PFSK-1 (cell line): ENCODE results near the gene TMEM138. TPM values are rescaled to one million over a fixed set of nuclear protein-coding genes. Genes with fewer than 3 reads are reported as not detected.

Source experiments
- FOXP2 ChIP-seq: optimal IDR thresholded peaks from 2 replicates; pipeline ENCODE3; 2011; ENCODE audit warnings: borderline replicate concordance, control low read depth, inconsistent platforms; ENCODE audit not compliant: insufficient read depth; ENCODE audit errors: extremely low read length, extremely low read depth
- POLR2AphosphoS5 ChIP-seq: IDR thresholded peaks from 2 replicates; pipeline ENCODE4 v1.6.1; 2012; ENCODE audit warnings: low read depth, mild to moderate bottlenecking, control low read depth, low read length, moderate library complexity
- REST ChIP-seq, 2 experiments: IDR thresholded peaks; 2 replicates each; pipeline versions ENCODE4 v1.6.1 to v1.8.0; 2011 to 2012; ENCODE audit warnings: low read depth in 2 of 2, low read length in 2 of 2, control low read depth in 1 of 2, inconsistent platforms in 1 of 2, mild to moderate bottlenecking in 1 of 2, moderate library complexity in 1 of 2; ENCODE audit not compliant: insufficient read depth in 1 of 2
- SIN3A ChIP-seq: IDR thresholded peaks from 2 replicates; pipeline ENCODE4 v1.6.1; 2012; ENCODE audit warnings: mild to moderate bottlenecking, low read length, moderate library complexity, borderline replicate concordance; ENCODE audit not compliant: insufficient read depth
- TAF1 ChIP-seq: IDR thresholded peaks from 2 replicates; pipeline ENCODE4 v1.6.1; 2012; ENCODE audit warnings: low read length, control low read depth, borderline replicate concordance; ENCODE audit not compliant: insufficient read depth
- polyA plus RNA-seq: library from polyadenylated mRNA; unstranded; fragments of >200 nt; gene quantifications from one replicate; pipeline ENCODE4 v1.2.1, GENCODE V29; 2012; ENCODE audit warnings: low read depth, missing spikeins; ENCODE audit not compliant: insufficient read length

The TMEM138 gene
- 25.2 TPM for polyA plus RNA-seq

DNA sequence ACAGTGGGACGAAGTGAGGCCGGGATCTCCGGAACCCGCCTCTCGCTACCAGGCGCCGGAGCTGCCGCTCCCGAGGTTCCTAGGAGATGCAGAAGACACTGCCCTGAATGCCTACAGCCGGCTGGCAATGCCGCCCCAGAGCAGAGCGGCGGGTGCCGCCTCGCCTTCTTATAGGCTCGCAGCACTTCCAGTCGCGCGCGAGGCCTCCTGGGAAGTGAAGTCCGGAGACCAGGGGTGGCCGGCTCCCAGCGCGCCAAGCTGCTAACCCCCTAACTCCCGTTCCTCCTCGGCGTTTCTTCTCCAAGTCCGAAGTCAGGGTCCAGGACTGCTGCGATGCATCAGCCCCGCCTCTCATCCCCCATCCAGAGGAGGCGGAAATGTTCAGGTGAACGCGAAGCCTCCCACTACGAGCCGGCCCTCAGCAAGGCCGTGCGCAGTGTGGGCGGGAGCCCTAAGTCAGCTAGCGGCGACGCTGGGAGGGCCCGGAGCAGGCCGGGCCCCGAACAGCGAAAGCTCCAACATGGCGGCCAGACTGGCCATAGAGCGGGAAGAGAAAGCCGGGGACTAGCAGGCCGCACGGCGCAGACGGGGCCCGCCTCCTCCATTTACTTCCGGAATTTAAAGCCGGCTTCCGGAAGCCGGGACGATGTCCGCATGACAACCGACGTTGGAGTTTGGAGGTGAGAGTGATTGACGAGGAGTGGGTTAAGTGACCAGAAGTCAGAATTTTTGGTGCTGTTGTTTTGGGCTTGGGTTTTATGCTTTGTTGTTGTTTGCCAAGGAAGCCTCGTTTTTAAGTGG is at the start of gene TMEM138, which contains the start of gene CYB561A3:
TSS of gene TMEM138 (plus strand) at position 634 of the 801 bp plus-strand sequence. CDS start 2,017 bp downstream, outside the sequence.
TSS of gene CYB561A3 (minus strand) at position 142 of the 801 bp plus-strand sequence. CDS start 5,169 bp downstream, outside the sequence.
- TF ChIP-seq REST (IDR thresholded peaks at IDR 0.05; ENCODE audit: insufficient read depth in 1 of 2, low read depth in 2 of 2, low read length in 2 of 2): peak in 1 of 2 experiments; percentile 38; a peak in 1 of 4 replicates
- peak; percentile 95; the same call in 1 of the 2 replicates for TF ChIP-seq SIN3A
- TF ChIP-seq TAF1: peak; percentile 94
- TF ChIP-seq POLR2AphosphoS5: peak; percentile 93
- TF ChIP-seq FOXP2: no peak

DNA sequence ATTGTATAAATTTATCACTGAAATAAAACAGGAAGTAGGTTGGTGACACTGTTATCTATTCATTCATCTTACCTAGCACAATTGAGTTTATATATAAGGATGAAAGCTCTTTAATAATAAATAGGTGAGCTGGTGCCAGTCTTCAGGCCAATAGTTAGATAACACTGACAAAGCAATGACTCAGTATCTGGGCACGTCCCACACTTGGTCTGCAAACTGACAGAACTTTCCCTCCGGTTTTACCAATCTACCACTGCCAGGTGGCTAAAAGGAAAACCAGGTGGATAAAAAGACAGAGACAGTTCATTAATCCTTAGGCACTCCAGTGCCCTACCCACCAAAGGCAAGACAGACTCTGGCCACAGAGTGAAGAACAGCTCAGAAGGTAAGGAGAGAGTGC is 46.9 kb upstream of the TMEM138 start:
- no peak for TF ChIP-seq TAF1
- TF ChIP-seq SIN3A: no peak
- TF ChIP-seq POLR2AphosphoS5: no peak
- no peak for TF ChIP-seq REST (IDR thresholded peaks at IDR 0.05; ENCODE audit: insufficient read depth in 1 of 2, low read depth in 2 of 2, low read length in 2 of 2)
- TF ChIP-seq FOXP2: no peak

DNA sequence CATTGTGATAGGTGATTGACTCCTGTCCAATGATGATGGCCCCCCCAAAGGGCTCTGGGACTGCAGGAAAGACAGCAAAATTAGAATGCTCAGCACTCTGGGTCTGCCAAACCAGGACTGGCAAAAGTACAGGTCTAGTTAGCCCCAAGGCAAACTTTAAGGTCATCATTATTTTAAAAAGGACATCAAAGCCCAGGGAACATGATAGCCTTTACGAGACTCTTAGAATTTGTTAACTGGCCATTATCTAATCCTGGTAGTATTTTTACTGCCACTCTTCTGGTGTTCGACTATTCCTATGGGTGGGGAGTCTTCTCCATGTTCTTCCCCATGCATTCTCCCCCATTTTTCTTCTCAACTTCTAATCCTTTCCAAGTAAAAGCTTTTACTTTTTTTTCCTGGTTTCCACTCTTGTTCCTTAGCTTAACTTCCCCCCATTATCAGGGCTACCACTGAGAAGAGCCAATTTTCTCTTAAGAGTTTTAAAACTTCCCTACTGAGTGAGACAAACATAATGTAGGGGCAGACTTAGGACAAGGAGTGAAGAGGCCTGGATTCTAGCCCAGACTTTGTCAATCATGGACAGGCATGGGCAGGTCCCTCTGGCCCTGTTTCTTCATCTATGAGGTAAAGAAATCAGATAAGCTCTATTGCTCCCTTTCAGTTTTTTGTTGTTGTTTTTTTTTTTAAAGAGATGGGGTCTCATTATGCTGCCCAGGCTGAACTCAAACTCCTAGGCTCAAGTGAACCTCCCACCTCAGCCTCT is 36.3 kb upstream of the TMEM138 start:
- TF ChIP-seq REST (IDR thresholded peaks at IDR 0.05; ENCODE audit: insufficient read depth in 1 of 2, low read depth in 2 of 2, low read length in 2 of 2) (no peak), SIN3A (no peak), TAF1 (no peak), POLR2AphosphoS5 (no peak)

DNA sequence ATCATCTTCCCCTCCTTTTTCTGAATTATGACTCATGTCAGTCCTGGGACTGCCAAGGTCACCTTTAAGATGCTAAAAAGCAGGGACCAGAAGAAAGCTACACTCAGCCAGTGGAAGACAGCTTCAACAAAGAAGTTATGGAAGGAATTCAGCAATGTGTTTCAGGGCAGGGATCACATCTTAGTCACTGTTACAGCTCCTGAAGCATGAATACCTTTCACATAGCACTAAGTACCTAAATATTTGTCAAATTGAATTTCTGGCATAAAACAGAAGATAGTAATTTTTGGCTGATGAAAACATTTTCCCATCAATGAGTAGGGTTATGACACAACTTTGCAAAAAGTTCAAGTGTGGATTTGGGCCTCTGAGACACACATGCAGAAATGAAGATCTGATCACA is 34.5 kb upstream of the TMEM138 start:
- TF ChIP-seq POLR2AphosphoS5 (no peak), TAF1 (no peak), FOXP2 (no peak), SIN3A (no peak), REST (IDR thresholded peaks at IDR 0.05; ENCODE audit: insufficient read depth in 1 of 2, low read depth in 2 of 2, low read length in 2 of 2) (no peak)
